HUES64 (cell line): Measurements from ENCODE around the gene BRSK2.

ENCODE experiments used
- H3K27ac ChIP-seq: 2 replicates; pipeline ENCODE4 v1.7.0; 2013; ENCODE audit warnings: low read depth, low read length, inconsistent platforms
- H3K27me3 ChIP-seq: 2 replicates; pipeline ENCODE4 v1.6.1; 2013; ENCODE audit warnings: mild to moderate bottlenecking, low read length; ENCODE audit not compliant: insufficient read depth
- H3K36me3 ChIP-seq: 2 replicates; pipeline ENCODE4 v1.6.1; 2013; ENCODE audit warnings: mild to moderate bottlenecking, low read length; ENCODE audit not compliant: insufficient read depth
- H3K4me1 ChIP-seq: 2 replicates; pipeline ENCODE4 v1.6.1; 2013; ENCODE audit warnings: mild to moderate bottlenecking, low read length, moderate library complexity; ENCODE audit not compliant: insufficient read depth
- H3K4me3 ChIP-seq: 2 replicates; pipeline ENCODE4 v1.5.1; 2013; ENCODE audit warnings: mild to moderate bottlenecking, low read length, moderate library complexity
- H3K9ac ChIP-seq: 2 replicates; pipeline ENCODE4 v1.6.1; 2013; ENCODE audit warnings: mild to moderate bottlenecking, low read depth, low read length
- H3K9me3 ChIP-seq: 2 replicates; pipeline ENCODE4 v1.6.1; 2013; ENCODE audit warnings: low read depth, low read length; ENCODE audit not compliant: insufficient read depth
- WGBS: fragments of 150-250, 120-280 bp; methylation state at CpG from one replicate; pipeline ENCODE4 v1.1.7; 2013; ENCODE audit warnings: missing lambda C conversion rate; 5-methylcytosine and 5-hydroxymethylcytosine counted together

The BRSK2 gene

DNA sequence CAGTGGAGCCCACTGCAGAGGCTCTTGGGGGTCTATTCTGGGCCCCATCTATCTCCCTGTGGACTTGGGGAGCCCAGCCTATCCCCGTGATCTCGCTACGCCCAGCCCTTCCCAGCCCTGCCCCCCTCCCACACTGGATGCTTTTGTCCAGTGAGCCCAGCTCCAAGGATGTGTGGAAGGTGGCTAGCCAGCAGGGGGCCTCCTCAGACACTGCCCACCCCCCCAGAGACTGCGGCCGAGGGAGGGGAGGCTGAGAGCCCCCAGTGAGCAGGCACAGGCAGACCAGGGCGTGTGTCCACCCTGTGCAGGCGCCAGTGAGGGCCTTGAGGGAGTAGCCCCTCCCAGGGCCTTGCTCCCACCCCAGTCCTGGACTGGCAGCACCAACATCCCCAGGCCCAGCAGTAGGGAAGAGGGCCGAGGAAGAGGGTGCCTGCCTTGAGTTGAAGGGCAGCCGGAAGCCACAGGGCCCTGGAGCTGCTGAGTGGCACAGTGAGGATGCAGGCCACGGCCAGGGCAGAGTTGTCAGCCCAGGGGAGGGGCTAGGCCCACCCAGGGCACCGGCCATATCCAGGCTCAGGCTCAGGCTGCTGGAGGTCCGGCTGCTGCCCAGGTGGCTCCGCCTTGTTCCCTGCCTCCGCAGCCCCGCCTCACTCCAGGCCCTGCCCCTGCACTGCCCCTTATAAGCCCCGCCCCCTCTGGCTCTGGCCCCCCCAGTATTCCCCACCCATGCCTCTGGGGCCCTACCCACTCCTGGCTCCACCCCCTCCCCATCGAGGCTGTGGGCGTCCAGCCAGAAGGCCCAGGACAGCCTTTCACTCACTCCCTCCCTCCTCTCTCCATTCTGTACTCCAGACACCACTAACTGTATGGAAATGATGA lies 68.8 kb downstream of the BRSK2 start:
- no peak overlapping the region for H3K27ac ChIP-seq
- WGBS: 66% methylated on average over 18 of the region's 18 CpGs

GRCh38 chr11:1459219-1459575 lies 69.5 kb downstream of the BRSK2 start:
- Histone ChIP-seq H3K27ac (no peak overlapping the region), H3K27me3 (no peaks in the 10 kb centered on the region), H3K36me3 (no peaks in the 10 kb centered on the region), H3K9ac (no peak overlapping the region), H3K4me1 (no peaks in the 10 kb centered on the region), H3K4me3 (no peak overlapping the region), H3K9me3 (no peaks in the 10 kb centered on the region)
- WGBS: 89% methylated on average over 14 of the region's 14 CpGs

More for the DNA sequence above, 68.8 kb downstream of the BRSK2 start:
- Histone ChIP-seq H3K9me3 (no peaks in the 10 kb centered on the region), H3K27me3 (no peaks in the 10 kb centered on the region), H3K4me1 (no peaks in the 10 kb centered on the region), H3K36me3 (no peaks in the 10 kb centered on the region), H3K9ac (no peak overlapping the region), H3K4me3 (no peak overlapping the region)

DNA sequence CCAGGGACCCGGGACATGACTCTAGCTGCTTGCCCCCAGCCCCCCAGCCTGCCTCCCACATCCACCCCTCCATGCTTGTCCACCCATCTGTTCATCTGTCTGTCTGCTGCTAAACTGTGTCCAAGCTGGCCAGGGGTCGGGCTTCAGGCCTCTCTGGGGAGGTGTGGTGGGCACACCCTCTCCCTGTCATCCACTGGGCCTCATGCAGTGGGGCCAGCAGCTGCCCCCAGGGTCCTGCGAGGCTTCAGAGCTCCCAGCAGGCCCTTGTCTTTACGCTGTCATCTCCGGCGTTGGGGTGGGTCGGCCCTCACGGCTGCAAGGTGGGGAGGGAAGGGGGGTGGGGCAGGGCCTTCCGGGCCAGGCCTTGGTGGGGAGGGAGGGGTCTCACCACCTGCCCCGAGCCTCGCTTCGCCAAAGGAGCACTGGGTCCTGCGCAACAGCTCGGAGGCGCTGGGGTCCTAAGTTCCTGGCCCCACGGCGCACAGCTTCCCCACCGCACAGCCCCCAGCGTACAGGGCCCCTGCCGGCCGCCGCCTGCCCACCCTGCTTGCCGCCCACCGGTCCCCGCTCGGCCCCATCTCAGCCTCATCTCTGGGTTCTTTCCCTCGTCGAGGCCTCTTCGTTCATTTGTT lies 70.1 kb downstream of the BRSK2 start:
- Histone ChIP-seq H3K4me1 (no peaks in the 10 kb centered on the region), H3K27me3 (no peaks in the 10 kb centered on the region), H3K27ac (no peak overlapping the region), H3K36me3 (no peaks in the 10 kb centered on the region), H3K4me3 (no peak overlapping the region), H3K9me3 (no peaks in the 10 kb centered on the region), H3K9ac (no peak overlapping the region)
- 86% methylated on average over 29 of the region's 29 CpGs for WGBS

DNA sequence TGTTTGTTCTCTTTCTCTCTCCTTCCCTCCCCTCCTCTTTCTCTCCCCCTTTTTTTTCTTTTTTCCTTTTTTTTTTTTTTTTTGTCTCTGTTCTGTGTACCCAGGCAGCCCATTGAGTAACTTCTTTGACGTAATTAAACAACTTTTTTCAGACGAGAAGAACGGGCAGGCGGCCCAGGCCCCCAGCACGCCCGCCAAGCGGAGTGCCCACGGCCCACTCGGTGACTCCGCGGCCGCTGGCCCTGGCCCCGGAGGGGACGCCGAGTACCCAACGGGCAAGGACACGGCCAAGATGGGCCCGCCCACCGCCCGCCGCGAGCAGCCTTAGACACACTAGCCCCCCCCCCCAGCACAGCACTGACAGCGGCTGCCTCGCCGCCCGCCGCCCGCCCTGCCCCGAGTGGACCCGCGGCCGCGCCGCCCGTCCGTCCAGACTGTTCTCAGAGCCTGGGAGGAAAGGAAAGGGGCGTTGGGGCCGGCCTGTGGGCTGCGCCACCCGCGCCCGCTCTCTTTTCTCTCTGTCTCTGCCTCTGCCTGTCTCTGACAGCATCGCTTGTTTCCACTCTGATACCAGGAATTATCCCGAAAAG lies 70.8 kb downstream of the BRSK2 start:
- no peak overlapping the region for H3K27ac ChIP-seq
- H3K9ac ChIP-seq: no peak overlapping the region
- 94% methylated on average over 43 of the region's 44 CpGs for WGBS
- no peaks in the 10 kb centered on the region for H3K27me3 ChIP-seq
- no peaks in the 10 kb centered on the region for H3K4me1 ChIP-seq
- no peaks in the 10 kb centered on the region for H3K36me3 ChIP-seq
- no peak overlapping the region for H3K4me3 ChIP-seq
- no peaks in the 10 kb centered on the region for H3K9me3 ChIP-seq

- Histone ChIP-seq H3K4me3 (no peak overlapping the region), H3K27me3 (no peaks in the 10 kb centered on the region), H3K9me3 (no peaks in the 10 kb centered on the region), H3K9ac (no peak overlapping the region), H3K36me3 (no peaks in the 10 kb centered on the region), H3K27ac (no peak overlapping the region), H3K4me1 (no peaks in the 10 kb centered on the region)
- WGBS: 91% methylated on average over 47 of the region's 50 CpGs
These were observed 71.5 kb downstream of the BRSK2 start for GRCh38 chr11:1460986-1461825.

DNA sequence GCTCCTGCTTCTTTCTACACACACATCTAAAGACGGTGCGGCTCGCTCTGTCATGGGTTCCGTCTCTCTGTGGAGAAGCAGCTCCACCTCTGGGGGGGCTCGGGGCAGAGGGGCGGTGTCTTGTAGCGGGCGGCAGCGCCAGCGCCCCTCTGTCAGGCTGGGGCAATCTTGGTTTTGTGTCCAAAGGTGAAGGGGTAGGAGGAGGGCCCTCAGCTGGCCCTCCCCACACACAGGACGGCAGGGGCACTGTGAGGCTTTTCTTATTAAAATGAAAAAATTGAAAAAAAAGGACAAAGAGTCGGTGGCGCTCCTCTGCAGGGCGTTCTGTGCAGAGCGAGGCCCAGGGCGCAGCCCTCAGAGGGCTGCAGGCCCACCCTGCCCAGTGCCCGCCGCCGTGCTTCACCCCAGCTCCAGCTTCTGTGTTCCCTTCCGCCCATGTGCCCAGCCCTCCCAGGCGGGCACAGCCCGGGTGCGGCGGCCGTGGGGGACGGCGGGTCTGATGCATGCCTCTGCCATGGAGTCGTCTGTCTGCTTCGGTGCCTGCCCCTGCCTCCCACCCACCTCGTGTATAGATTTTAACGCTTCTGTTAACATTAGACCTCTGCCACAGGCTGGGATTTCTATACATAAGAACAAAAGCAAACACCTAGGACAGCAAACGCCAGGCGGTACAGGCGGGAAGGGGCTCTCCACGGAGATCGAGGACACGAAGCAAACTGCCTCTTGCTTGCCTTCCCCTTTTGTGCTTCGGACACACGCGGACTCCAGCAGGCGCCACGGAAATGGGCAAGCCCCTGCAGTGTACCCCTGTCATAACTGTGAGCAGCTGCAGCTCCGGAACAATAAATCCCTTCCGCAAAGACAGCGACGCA lies 72.3 kb downstream of the BRSK2 start:
- H3K27ac ChIP-seq: no peak overlapping the region
- no peaks in the 10 kb centered on the region for H3K4me1 ChIP-seq
- no peaks in the 10 kb centered on the region for H3K36me3 ChIP-seq
- no peaks in the 10 kb centered on the region for H3K9me3 ChIP-seq
- 94% methylated on average over 46 of the region's 46 CpGs for WGBS
- H3K4me3 ChIP-seq: no peak overlapping the region
- no peak overlapping the region for H3K9ac ChIP-seq
- H3K27me3 ChIP-seq: no peaks in the 10 kb centered on the region

- Histone ChIP-seq H3K27ac (no peak overlapping the region), H3K27me3 (no peaks in the 10 kb centered on the region), H3K4me3 (no peak overlapping the region), H3K36me3 (no peaks in the 10 kb centered on the region), H3K9ac (no peak overlapping the region), H3K4me1 (no peaks in the 10 kb centered on the region), H3K9me3 (no peaks in the 10 kb centered on the region)
- 96% methylated on average over 13 of the region's 13 CpGs for whole genome bisulfite sequencing
These were observed 72.9 kb downstream of the BRSK2 start for GRCh38 chr11:1462698-1462975.

DNA sequence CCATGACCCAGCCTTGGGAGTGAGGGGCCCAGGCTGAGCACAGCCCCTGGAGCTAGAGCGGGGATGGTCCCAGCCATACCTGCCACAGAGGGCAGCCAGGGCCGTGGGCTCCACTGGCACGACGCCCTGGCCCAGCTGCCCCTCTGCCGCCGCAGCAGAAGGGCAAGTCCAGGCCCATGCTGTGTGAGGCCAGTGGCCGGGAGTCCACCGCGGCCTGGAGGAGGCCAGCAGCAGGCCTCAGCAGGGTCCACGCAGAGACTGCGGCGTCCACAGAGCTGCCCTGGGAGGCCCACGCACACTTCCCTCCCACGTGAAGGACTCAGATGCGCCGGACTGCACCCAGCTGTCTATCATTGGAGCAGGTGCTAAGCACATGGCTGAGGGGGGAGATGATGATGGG lies 73.3 kb downstream of the BRSK2 start:
- Histone ChIP-seq H3K9ac (no peak overlapping the region), H3K27me3 (no peaks in the 10 kb centered on the region), H3K27ac (no peak overlapping the region), H3K4me1 (no peaks in the 10 kb centered on the region), H3K9me3 (no peaks in the 10 kb centered on the region), H3K36me3 (no peaks in the 10 kb centered on the region), H3K4me3 (no peak overlapping the region)
- WGBS: 97% methylated on average over 16 of the region's 16 CpGs

DNA sequence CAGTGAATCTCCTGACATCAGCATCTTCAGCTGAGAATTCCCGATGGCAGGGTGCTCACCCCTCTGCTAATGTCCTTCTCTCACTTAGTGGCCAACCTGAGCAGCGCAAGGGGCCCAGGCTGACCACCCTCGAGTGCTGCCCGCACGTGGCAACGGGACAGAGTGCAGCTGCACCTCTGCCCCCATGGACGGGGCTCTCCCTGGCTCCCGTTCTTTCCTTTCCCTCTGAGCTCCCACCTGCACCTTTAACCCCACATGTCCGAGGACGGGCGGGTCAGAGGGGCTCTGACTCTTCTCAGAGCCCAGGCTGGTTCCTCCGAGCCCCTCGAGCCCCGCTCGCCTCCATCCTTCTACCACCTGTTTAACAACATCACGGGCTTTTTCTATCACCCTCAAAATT lies 77.0 kb downstream of the BRSK2 start:
- no peaks in the 10 kb centered on the region for H3K36me3 ChIP-seq
- H3K27ac ChIP-seq: no peak overlapping the region
- no peaks in the 10 kb centered on the region for H3K9me3 ChIP-seq
- WGBS: 94% methylated on average over 16 of the region's 16 CpGs
- no peaks in the 10 kb centered on the region for H3K4me1 ChIP-seq
- no peak overlapping the region for H3K4me3 ChIP-seq
- no peaks in the 10 kb centered on the region for H3K27me3 ChIP-seq
- H3K9ac ChIP-seq: no peak overlapping the region

GRCh38 chr11:1467270-1467669 lies 77.5 kb downstream of the BRSK2 start:
- no peaks in the 10 kb centered on the region for H3K9me3 ChIP-seq
- H3K4me3 ChIP-seq: no peak overlapping the region
- 91% methylated on average over 9 of the region's 9 CpGs for WGBS
- H3K27me3 ChIP-seq: no peaks in the 10 kb centered on the region
- H3K9ac ChIP-seq: no peak overlapping the region
- no peaks in the 10 kb centered on the region for H3K4me1 ChIP-seq
- H3K27ac ChIP-seq: no peak overlapping the region
- no peaks in the 10 kb centered on the region for H3K36me3 ChIP-seq
